NCI-H526 treated with DMSO at 0.1 percent for 48 hours (cell line): Measurements from ENCODE around the gene MCM6.
"Not testable (repeated sequence)": the region's sequence is repeated elsewhere in the genome, so short reads cannot be mapped to it uniquely, and the experiment has no call there.

ENCODE experiments used
- DNase-seq: peaks from one replicate; lab custom pipeline; 2025; lab: John Stamatoyannopoulos, UW

Gene MCM6

GRCh38 chr2:135876066-135876711, at the start of gene MCM6:
TSS of gene MCM6 (minus strand) at chr2:135876443. CDS start at chr2:135876365, 78 bp downstream.
- peak; percentile 94 for DNase-seq

GRCh38 chr2:135925571-135925970, 49.3 kb upstream of the MCM6 start:
- no peak for DNase-seq

GRCh38 chr2:135916207-135916606, 40.0 kb upstream of the MCM6 start:
- peak; percentile 29 for DNase-seq

- no peak for DNase-seq
Observed at GRCh38 chr2:135914485-135914884, 38.2 kb upstream of the MCM6 start.

GRCh38 chr2:135913727-135914365, 37.6 kb upstream of the MCM6 start:
- peak; percentile 22 for DNase-seq

- no peak for DNase-seq
Observed at GRCh38 chr2:135909976-135910375, 33.7 kb upstream of the MCM6 start.

- DNase-seq: no peak
Observed at GRCh38 chr2:135905679-135906078, 29.4 kb upstream of the MCM6 start.

- no peak for DNase-seq
Observed at GRCh38 chr2:135904341-135904989, 28.2 kb upstream of the MCM6 start.

- DNase-seq: no peak
Observed at GRCh38 chr2:135903650-135904049, 27.4 kb upstream of the MCM6 start.

- DNase-seq: no peak
Observed at GRCh38 chr2:135899567-135899966, 23.3 kb upstream of the MCM6 start.

- no peak for DNase-seq
Observed at GRCh38 chr2:135898234-135898786, 22.1 kb upstream of the MCM6 start.

- no peak for DNase-seq
Observed at GRCh38 chr2:135894930-135895329, 18.7 kb upstream of the MCM6 start.

GRCh38 chr2:135893374-135893794, 17.1 kb upstream of the MCM6 start:
- DNase-seq: no peak

GRCh38 chr2:135890835-135891234, 14.6 kb upstream of the MCM6 start:
- no peak for DNase-seq

- DNase-seq: no peak
Observed at GRCh38 chr2:135890149-135890548, 13.9 kb upstream of the MCM6 start.

- DNase-seq: not testable (repeated sequence)
Observed at GRCh38 chr2:135888587-135888986, 12.3 kb upstream of the MCM6 start.

- no peak for DNase-seq
Observed at GRCh38 chr2:135885709-135886108, 9.5 kb upstream of the MCM6 start.

GRCh38 chr2:135882415-135882814, 6.2 kb upstream of the MCM6 start:
- DNase-seq: no peak

GRCh38 chr2:135876770-135877169, 527 bp upstream of the MCM6 start:
- not testable (repeated sequence) for DNase-seq

- peak; percentile 61 for DNase-seq
Observed at GRCh38 chr2:135875491-135876065, 665 bp downstream of the MCM6 start.

GRCh38 chr2:135874777-135875365, 1.4 kb downstream of the MCM6 start:
- no peak for DNase-seq

GRCh38 chr2:135870571-135870970, 5.7 kb downstream of the MCM6 start:
- no peak for DNase-seq
